K562 (cell line): ENCODE measurements around the gene NR1H3. TPM values are rescaled to one million over a fixed set of nuclear protein-coding genes. Genes with fewer than 3 reads are reported as not detected.

Source experiments
- BRD4 ChIP-seq: fragments of 200-600 bp; sonication (generic); IDR thresholded peaks from 2 replicates; pipeline ENCODE4 v1.6.1; 2017; ENCODE audit warnings: inconsistent platforms
- HLTF ChIP-seq: fragments of 450-650 bp; IDR thresholded peaks from 2 replicates; pipeline ENCODE4 v1.6.1; 2016
- HSF4 ChIP-seq: fragments of 250-450 bp; sonication (Bioruptor Pico); IDR thresholded peaks from 2 replicates; pipeline ENCODE4 v2.1.2; 2022; ENCODE audit warnings: mild to moderate bottlenecking, moderate library complexity, borderline replicate concordance
- NCOA2 ChIP-seq, 2 experiments: fragments of 450-650 bp; IDR thresholded peaks; 2 replicates each; pipeline ENCODE4 v1.6.1; 2018; ENCODE audit warnings: mild to moderate bottlenecking in 2 of 2, moderate library complexity in 1 of 2; ENCODE audit not compliant: partially characterized antibody in 2 of 2
- SRSF1 ChIP-seq: fragments of 200-400 bp; formaldehyde crosslinking; IDR thresholded peaks from 2 replicates; pipeline ENCODE4 v1.6.1; 2017; ENCODE audit warnings: mild to moderate bottlenecking, low read depth, low read length, moderate library complexity
- ZBTB2 ChIP-seq: fragments of 450-650 bp; IDR thresholded peaks from 2 replicates; pipeline ENCODE4 v1.6.1; 2016; ENCODE audit warnings: antibody characterized with exemption
- ZNF584 ChIP-seq: fragments of 200-800 bp; sonication (Bioruptor generic); IDR thresholded peaks from 2 replicates; pipeline ENCODE4 v1.6.1; 2016; ENCODE audit warnings: low read depth, mild to moderate bottlenecking, missing genetic modification characterization, missing compliant biosample characterization
- ZNF707 ChIP-seq: fragments of 250-450 bp; sonication (Bioruptor Pico); conservative IDR thresholded peaks from 2 replicates; pipeline ENCODE4 v1.8.0; 2022; ENCODE audit warnings: inconsistent platforms, mild to moderate bottlenecking, moderate library complexity
- ZNF764 ChIP-seq: fragments of 250-450 bp; sonication (Bioruptor Pico); IDR thresholded peaks from 2 replicates; pipeline ENCODE4 v1.4.0; 2020; ENCODE audit warnings: low read depth, mild to moderate bottlenecking, moderate library complexity
- polyA plus RNA-seq, 8 experiments: library from polyadenylated mRNA; depleted of rRNA in 4 of 8; stranded (reverse) in 5 of 8; unstranded in 3 of 8; fragments of >200 nt; fragmentation: Nextera tagmentation in 2 of 8; fragmentation: Illumina TruSeq in 1 of 8; extraction: Ambion mirVana in 2 of 8; extraction: Trizol in 1 of 8; gene quantifications; 2 replicates each; pipeline versions ENCODE4 v1.2.1 to v1.2.3, GENCODE V29; 2011 to 2014; ENCODE audit warnings: inconsistent platforms in 1 of 8, missing spikeins in 1 of 8
- total RNA-seq, 7 experiments: library from RNA; depleted of rRNA in 6 of 7; stranded (reverse); fragments of >200 nt in 6 of 7; fragmentation: Illumina TruSeq in 2 of 7; extraction: Trizol in 2 of 7; gene quantifications; 2 replicates each; pipeline versions ENCODE4 v1.2.1 to v1.2.3, GENCODE V29; 2011 to 2021; ENCODE audit warnings: low replicate concordance in 1 of 7
- TF ChIP-seq, protein P1 (sequence below): sonication (generic); formaldehyde crosslinking; IDR thresholded peaks from 2 replicates; pipeline ENCODE4 v1.8.1; 2022; ENCODE audit warnings: missing genetic modification reagents

NR1H3 gene
- total and polyA plus RNA-seq, 9 of the 15 experiments (the other 6 are each of a cell fraction or from before 2014, with no cell fraction given) = 8.2 to 26.0 (median 11.9) TPM

DNA sequence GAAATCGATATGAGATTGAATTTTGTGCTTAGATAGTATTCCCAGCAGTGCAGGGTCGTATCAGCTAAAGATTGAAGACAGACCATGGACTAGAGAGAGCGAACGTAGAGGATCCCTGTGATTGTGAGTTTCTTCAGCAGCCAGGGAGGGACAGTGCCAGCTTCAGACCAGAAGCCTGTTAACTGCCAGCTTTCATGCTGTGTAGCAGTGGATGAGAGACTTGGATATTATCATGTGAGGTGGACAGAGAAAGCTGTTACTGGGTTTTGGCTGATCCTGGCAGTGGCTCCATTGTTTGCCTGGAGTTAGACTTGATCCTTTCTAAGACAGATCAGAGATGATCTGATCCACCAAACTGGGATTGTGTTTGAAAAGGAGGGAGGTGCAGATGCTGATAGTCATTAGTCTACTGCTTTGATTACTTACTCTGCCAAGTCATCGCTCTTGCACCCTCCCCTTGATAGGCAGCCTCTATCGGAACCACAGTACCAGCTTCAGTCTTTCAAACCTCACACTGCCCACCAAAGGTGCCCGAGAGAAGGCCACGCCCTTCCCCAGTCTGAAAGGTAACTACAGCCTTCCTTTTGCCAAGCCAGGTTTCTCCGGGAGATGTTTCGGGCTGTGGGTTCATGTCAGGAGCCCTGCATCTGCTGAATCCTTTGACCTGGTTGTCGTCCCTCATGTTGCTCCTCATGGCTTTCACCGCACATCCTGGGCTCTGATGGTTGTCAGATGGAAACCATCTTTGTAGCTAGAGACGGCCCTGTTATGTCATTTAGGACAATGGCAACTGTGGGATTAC is 28.4 kb downstream of the NR1H3 start (continued):
- TF ChIP-seq HSF4 (no peak), HLTF (no peak), BRD4 (no peak), NCOA2 (IDR thresholded peaks at IDR 0.05; ENCODE audit: partially characterized antibody in 2 of 2) (no peak), SRSF1 (no peak), ZNF707 (CRISPR knock-in tag) (no peak), ZBTB2 (no peak), ZNF764 (no peak), ZNF584 (CRISPR knock-in tag) (no peak)
- TF ChIP-seq, protein P1, sequence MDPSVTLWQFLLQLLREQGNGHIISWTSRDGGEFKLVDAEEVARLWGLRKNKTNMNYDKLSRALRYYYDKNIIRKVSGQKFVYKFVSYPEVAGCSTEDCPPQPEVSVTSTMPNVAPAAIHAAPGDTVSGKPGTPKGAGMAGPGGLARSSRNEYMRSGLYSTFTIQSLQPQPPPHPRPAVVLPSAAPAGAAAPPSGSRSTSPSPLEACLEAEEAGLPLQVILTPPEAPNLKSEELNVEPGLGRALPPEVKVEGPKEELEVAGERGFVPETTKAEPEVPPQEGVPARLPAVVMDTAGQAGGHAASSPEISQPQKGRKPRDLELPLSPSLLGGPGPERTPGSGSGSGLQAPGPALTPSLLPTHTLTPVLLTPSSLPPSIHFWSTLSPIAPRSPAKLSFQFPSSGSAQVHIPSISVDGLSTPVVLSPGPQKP (CRISPR knock-in tag) = no peak
